GM21619 (cell line): ENCODE measurements around the gene ACP4.
"Not testable (repeated sequence)": the region's sequence is repeated elsewhere in the genome, so short reads cannot be mapped to it uniquely, and the experiment has no call there.

ENCODE experiments used
- ATAC-seq: cut with Tn5 transposase; IDR thresholded peaks from one replicate; pipeline ENCODE4 v1.9.1; 2021; ENCODE audit not compliant: unreplicated experiment

ACP4 gene

DNA sequence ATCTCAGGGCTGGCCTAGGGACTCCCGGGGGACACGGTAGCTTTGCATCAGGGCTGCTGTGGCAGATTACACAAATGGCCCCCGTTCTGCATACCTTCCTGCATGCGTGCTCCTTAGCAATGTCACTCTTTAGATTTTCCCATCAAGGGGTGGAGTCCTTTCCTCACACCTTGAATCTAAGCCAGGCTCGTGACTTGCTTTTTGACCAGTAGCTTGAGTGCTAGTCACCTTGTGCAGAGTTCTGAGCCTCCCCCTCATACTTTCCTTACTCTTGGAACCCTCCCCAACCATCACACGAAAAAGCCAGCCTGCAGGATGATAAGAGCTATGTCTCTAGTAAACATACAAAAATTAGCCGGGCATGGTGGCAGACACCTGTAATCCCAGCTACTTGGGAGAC, 16.8 kb upstream of the ACP4 start:
- not testable (repeated sequence) for ATAC-seq

DNA sequence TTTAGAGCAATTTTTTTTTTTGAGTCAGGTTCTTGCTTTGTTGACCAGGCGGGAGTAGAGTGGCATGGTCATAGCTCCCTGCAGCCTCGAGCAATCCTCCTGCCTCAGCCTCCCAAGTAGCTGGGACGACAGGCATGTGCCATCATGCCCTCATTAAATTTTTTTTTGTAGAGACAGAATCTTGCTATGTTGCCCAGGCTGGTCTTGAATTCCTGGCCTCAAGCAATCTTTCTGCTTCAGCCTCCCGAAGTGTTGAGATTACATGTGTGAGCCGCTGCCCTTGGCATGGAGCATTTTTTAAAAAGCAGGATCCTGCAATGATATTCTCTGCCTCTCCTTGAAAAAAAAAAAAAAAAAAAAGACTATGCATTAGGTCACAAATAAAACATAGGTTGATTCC, 14.1 kb upstream of the ACP4 start:
- no peak for ATAC-seq

DNA sequence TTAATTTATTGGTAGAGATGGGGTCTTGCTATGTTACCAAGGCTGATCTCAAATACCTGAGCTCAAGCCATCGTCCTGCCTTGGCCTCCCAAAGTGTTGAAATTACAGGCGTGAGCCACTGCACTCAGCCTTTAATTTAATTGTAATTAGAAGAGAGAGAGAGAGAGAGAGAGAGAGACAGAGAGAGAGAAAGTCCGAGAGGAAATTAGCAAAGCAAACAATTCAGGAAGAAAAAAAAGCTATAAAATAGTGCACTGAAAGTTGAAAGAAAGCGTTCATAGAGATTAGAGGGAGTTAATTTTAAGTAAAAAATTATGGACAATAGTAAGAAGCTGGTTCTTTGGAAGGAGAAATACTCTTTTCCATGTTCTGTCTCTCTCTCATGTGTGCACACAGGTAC, 13.0 kb upstream of the ACP4 start:
- no peak for ATAC-seq

DNA sequence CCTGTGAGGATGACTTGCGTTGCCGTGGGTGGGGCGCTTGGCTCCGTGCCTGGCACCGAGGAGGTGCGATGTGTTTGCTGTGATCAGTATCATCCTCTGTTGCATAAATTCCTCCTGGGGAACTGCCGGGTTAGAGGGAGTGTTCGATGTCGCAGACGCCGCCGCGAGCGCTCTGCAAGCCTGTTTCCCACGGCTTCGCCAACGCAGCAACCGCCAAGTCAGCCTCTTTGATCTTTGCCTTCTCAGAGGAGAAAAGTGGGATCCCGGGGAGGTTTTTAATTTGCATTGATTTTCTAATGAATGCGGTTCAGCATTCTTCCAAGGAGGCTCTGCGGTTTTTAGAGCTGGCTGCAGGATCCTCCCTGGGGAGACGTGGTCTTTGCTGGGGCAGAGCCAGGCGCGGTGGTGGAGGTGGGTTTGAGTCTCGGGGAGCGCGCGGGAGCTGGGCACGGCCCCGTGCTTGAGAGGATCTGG, 12.3 kb upstream of the ACP4 start:
- ATAC-seq: no peak

DNA sequence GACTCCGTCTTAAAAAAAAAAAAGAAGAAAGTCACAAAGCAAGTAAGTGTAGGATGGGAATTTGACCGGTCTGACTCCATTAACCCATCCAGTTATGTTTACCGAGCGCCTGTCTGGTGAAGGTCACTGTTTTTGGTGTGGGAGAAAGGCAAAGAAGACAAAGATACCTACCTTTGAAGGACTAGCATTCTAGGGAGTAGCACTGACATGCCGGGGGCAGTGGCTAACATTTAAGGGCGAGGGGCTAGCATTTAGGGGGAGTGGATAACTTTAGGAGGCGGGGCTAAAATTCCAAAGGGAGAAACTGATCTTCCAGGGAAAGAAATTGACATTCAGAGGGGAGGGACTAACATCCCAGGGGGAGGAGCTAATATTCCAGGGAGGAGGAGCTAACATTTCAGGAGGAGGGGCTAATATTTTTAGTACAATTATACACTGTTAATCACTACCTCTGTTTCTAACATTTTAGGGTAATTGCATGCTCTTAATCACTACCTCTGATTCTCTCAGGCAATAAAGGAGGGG, 11.2 kb upstream of the ACP4 start:
- ATAC-seq: no peak

DNA sequence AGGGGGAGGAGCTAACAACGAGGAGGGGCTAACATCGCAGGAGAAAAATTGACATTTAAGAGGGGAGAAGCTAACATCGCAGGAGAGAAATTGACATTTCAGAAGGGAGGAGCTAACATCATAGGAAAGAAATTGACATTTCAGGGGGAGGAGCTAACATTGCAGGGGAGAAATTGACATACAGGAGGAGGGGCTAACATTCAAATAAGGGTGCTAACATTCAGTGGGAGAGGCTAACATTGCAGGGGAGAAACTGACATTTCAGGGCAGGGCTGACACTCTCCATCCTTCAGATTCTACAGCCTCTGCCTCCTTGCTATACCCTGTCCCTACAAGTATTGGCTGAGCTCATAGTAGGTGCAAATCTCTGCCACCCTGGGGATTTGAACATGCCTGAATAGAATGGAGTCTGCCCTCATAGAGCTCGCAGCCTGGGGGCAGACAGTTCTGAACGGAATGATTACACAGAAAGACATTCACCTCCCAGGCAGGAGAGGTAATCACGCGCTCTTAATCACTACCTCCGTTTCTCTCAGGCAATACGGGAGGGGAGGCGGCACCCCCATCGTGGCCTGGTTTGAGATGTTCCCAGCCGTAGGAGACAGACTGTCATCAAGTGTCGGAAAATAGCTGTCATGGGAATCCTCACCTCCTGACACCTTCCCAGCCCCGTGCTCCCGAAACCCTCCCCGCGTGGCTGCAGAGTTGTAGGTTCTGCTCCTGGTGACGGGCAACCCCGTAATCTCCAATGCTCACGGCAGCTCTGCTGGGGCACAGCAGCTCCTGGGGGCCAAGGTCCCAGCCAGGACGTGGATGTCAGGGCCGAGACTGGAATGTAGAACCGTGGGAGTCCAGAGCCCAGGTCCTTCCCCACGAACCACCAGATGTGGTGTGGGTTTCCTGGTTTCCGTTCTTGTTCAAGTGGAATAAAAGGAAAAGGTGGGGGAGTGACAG, 10.4 kb upstream of the ACP4 start:
- no peak for ATAC-seq

DNA sequence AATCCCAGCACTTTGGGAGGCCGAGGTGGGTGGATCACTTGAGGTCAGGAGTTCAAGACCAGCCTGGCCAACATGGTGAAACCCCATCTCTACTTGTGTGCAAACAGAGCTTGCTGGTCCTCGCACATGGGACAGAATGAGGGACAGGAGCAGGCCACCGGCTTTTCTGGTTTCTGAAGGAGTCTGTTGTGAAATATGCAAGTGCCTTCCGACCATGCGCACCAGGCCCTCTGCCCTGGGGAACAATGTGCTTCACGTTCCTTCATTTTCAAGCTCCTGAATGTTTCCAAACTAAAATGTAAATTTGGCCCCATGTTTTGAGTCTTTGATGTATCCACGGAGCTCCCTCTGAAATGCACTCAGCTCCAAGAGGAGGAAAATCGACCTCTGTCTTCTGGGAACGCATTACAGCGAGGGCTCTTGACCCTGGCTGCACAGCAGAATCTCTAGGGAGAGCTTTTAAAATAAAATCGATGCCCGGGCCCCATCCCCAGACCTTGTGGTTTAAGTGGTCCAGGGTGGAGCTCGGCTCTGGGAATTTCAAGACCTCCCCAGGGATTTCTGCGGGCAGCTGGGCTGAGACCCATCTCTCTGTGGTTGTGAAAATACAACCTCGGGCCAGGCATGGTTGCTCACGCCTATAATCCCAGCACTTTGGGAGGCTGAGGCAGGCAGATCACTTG, 9.3 kb upstream of the ACP4 start:
- no peak for ATAC-seq

DNA sequence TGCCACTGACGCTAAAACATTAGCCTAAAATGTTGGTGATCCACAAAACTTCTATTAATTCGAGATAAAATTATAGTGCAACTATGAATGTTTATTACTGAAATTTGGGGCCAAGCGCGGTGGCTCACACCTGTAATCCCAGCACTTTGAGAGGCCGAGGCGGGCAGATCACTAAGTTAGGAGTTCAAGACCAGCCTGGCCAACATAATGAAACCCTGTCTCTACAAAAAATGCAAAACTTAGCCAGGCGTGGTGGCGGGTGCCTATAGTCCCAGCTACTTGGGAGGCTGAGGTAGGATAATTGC, 6.4 kb upstream of the ACP4 start:
- ATAC-seq: not testable (repeated sequence)

DNA sequence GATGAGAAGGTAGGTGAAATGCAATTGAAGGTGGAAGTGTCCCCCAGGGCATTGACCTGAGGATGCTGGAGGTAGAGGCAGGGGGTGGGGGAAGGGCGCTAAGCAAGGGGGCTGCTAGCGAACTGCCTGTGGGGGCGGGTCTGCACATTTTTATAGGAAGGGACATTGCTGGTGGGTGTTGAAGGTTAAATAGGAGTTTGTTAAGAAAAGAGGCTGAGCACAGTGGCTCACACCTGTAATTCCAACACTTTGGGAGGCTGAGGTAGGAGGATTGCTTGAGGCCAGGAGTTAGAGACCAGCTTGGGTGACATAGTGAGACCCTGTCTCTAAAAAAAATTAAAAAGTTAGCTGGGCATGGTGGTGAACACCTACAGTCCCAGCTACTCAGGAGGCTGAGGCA, 5.5 kb upstream of the ACP4 start:
- no peak for ATAC-seq

DNA sequence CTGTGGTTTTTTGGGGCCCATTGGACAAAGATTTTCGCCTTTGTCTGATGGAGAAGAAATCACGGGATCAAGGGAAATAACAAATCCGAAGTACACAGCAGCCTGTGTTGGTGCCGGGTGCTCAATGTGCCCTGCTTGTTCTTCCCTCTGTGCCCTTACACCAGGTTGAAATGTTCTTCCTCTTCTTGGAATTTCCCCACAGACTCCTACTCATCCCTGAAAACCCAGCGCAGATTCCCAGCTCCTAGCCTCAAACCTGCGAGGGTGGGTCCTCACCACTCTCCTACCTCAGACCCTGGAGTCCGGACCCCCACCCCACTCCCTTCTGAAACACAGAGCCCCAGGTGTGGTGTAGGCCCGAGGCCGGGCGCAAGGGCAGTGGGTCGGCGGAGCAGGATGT, 4.9 kb upstream of the ACP4 start:
- no peak for ATAC-seq

DNA sequence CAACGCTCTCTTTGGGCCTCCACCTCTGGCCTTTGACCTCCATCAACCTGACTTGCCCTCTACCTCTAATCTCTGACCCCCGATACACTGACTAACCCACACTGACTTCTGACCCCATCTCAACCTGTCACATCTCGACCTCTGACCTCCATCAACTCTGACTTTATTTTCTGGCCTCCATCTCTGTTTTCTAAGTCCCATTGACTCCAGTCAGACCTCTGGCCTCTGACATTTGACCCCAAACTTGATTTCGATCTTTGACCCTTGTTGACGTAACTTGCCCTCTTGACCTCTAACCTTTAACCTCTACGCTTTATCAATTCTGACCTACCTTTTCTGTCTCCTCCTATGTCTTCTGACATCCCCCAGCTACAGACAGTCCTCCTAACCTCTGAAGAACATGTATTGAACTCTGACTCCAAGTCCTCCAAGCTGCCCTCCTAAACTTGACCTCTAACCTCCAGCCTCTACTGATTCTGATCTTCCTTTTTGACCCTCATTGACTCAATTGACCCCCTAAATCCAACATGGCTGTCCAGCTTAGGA, 780 bp downstream of the ACP4 start:
- no peak for ATAC-seq

DNA sequence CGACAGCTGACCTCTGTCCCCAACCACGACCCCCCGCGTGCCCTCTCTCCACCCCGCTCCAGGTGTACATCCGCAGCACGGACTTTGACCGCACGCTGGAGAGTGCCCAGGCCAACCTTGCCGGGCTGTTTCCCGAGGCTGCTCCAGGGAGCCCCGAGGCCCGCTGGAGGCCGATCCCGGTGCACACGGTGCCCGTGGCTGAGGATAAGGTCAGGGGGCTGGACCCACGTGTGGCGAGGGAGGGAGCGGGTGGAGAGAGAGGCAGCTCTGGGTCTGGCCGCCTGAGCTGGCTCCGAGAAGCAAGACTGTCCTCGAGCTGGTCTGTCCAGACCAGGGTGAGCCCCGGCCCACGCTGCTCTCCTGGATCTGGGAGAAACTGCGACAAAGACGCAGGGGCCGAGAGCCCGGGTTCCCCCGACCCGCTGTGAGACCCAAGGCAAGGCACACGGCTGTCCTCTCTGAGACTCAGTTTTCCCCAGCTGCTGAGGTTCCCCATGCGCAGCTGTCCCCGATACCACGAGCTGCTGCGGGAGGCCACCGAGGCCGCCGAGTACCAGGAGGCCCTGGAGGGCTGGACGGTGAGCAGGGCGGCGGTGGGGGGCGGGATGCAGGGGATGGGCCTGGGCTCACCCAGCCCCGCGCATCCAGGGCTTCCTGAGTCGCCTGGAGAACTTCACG, 1.5 kb downstream of the ACP4 start:
- ATAC-seq: no peak

DNA sequence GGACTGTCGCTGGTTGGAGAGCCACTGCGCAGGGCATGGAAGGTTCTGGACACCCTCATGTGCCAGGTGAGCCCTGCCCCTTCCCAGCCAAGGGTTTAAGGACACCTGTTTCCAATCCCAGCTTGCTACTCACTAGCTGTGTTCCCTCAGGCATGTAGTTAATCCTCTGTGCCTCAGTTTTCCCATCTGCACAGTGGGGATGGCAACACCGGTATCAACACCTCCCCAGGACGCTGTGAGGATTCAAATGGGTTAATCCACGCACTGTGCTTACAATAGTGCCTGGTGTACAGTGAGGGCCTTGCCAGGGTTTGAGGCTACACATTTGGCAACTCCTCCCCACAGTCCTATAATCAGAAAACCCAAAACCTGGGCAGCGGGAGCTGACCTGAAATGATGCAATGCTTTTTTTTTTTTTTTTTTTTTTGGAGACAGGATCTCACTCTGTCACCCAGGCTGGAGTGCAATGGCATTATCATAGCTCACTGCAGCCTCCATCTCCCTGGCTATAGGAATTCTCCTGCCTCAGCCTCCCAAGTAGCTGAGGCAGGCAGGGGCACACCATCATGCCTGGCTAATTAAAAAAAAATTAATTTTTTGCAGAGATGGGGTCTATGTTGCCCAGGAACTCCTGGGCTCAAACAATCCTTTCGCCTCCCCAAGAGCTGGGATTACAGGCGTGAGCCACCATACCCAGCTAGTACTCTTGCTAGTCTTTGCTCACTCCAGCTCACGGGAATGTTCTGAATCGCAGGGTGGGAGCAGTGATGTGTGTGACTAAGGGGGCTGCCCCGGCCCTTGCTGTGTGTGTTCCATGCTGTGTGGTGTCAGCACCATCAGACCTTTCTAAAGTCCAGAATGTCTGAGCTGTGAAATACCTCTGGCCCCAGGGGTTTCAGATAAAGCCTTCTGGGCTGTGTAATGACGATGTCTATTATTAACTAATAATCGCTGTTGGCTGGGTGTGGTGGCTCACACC, 2.3 kb downstream of the ACP4 start:
- no peak for ATAC-seq

DNA sequence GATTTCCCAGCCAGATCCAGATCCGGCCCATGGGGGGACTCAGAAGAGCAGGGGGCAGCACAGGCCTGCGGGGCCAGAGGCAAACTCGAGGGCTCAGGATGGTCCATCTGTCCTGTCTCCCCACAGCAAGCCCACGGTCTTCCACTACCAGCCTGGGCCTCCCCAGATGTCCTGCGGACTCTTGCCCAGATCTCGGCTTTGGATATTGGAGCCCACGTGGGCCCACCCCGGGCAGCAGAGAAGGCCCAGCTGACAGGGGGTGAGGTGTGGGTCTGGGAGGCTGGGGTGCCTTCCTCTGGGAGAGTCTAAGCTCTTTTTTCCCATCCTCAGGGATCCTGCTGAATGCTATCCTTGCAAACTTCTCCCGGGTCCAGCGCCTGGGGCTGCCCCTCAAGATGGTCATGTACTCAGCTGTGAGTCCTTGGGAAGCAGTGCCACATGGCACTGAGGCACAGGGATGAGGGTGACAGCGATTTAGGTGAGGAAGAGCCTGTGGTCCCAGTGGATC, 3.4 kb downstream of the ACP4 start:
- ATAC-seq: no peak

DNA sequence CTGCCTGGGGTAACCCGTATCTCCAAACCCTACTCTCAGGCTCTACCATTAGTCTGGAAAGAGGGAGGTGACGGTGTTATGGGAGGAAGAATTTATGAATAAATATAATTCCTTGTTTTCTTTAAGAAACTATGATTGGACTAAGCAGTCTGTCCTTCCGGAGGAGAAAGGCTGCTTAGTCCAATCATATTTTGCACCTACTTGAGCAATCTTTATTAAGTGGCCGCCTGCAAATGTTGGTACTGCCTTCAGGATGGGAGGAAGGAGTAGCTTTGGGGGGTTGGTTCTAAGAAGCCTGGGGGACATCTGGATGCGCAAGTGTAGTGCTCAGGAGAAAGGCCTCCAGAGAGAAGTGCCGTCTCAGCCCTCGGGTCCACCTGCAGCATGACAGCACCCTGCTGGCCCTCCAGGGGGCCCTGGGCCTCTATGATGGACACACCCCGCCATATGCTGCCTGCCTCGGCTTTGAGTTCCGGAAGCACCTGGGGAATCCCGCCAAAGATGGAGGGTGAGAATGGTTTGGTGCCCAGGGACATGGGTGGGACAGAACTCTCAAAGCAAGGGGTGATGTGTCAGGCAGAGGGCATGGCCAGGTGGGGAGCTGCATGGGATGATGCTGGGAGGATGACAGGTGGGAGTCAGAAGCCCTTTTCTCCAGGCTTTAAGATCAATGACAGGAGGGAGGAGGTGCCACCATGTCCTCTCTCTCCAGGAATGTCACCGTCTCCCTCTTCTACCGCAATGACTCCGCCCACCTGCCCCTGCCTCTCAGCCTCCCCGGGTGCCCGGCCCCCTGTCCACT, 4.1 kb downstream of the ACP4 start:
- ATAC-seq: no peak

DNA sequence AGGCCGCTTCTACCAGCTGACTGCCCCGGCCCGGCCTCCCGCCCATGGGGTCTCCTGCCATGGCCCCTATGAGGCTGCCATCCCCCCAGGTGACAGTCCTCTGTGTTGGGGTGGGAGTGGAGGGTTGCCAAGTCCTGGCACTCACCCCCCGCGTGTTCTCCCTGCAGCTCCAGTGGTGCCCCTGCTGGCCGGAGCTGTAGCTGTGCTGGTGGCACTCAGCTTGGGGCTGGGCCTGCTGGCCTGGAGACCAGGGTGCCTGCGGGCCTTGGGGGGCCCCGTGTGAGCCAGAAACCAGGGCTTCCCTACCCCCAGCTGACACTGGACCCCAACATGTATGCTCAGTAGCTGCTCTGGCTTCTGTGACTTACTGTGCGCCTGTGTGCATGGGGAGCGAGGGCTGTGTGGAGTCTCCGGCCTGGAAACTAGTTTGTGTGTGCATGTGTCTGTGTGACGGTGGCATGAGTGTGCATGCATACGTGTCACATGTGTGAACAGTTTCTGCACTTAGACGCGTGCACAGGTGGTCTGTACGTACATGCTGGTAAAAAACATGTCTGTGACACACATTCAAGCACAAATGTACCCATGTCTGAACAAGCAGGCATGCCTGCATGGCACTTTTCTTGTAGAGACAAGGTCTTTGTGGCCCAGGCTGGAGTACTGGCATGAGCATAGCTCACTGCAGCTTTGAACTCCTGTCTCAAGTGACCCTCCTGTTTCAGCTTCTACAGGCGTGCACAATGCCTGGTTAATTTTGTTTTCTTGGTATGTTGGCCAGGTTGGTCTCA, 4.9 kb downstream of the ACP4 start:
- ATAC-seq: no peak

DNA sequence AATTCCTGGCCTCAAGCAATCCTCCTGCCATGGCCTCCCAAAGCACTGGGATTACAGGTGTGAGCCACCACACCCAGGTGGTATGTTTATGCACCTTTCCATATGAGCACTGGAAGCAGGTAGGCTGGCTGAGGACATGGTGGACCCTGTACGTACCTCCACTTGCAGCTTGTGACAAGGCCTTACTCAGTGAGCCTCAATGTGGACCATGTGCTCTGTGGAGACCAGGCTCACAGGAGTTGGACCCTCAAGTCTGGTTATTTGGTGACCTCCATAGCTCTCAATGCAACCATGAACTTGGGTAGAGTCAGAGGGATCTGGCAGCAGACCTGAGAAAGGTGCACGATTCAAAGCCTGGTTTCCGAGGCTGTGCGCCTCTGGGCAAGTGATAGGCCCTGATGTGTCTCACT, 5.5 kb downstream of the ACP4 start:
- ATAC-seq: no peak

DNA sequence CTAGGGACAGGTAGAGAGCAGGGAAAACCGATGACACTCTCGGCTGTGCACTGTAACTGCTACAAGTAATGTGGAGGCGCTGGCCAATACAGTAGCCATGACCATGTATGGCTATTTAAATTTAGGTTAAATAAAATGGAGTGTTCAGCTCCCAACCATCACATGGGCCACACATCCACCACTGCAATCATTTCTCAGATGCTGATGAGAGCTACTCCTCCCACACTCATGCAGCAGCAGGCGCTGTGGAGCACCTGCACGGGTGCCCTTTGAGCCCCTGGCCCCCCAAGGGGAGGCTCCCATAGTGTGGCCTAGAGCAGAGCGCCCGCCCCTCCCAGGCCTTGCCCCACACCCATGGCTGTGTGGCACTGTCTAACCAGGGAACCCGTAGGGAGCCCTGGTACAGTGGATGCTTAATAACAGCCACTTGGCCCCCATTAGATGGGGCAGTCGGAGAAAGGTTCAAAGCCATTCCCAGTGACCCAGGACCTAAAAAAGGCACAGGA, 6.0 kb downstream of the ACP4 start:
- ATAC-seq: no peak
